Measurements from ENCODE around the gene ORC6.

DNA sequence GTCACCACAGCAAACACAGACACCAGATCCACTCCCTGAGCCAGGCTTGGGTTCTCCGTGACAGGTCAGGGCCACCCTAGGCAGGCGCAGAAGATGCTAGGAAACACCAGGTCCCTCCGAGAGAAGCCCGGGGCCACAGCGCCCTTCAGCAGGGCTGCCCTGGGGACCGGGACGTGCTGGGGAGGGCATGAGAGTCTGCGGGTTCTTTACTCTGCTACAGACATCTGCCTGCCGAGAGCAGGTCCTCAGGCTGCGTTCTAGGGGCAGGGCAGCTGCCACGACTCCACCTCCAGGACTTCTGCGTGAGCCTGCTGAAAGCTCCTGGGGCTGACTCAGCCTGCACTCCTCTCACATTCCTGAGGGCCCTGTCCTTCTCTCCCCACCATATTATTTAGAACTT lies 47.2 kb downstream of the ORC6 start:
- TF ChIP-seq, protein P1, sequence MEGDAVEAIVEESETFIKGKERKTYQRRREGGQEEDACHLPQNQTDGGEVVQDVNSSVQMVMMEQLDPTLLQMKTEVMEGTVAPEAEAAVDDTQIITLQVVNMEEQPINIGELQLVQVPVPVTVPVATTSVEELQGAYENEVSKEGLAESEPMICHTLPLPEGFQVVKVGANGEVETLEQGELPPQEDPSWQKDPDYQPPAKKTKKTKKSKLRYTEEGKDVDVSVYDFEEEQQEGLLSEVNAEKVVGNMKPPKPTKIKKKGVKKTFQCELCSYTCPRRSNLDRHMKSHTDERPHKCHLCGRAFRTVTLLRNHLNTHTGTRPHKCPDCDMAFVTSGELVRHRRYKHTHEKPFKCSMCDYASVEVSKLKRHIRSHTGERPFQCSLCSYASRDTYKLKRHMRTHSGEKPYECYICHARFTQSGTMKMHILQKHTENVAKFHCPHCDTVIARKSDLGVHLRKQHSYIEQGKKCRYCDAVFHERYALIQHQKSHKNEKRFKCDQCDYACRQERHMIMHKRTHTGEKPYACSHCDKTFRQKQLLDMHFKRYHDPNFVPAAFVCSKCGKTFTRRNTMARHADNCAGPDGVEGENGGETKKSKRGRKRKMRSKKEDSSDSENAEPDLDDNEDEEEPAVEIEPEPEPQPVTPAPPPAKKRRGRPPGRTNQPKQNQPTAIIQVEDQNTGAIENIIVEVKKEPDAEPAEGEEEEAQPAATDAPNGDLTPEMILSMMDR (conservative IDR thresholded peaks at IDR 0.05) = no peak
- TF ChIP-seq EZH2 (IDR thresholded peaks at IDR 0.05; ENCODE audit: low read depth) = no peak
